Measurements from ENCODE around the gene MYCBP.
"Not testable (repeated sequence)": the region's sequence is repeated elsewhere in the genome, so short reads cannot be mapped to it uniquely, and the experiment has no call there.

Gene MYCBP

DNA sequence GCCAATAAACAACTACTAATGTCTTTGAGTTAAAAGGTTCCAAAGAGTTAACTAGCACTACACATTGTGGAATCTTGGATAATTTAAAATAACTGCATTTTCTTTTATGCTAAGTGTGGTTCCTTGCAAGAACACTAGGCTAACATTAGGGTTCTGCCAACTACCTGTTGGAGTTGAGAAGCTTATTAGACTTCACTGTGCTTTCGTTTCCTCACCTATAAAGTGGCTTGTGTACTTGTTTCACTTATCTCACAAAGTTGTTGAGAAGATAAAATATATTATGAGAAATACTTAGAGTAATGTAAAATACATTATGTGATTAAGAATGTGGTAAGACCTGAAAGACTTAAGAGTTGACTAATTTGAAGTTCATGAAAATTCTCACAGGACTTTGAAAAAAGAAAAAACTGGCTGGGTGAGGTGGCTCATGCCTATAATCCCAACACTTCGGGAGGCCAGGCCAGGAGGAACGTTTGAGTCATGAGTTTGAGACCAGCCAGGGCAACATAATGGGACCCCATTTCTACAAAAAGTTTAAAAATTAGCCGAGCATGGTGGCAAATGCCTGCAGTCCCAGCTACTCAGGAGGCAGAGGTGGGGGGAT is 7.9 kb downstream of the MYCBP start:
- DNase-seq: no peak

GRCh38 chr1:38860454-38860795 is 12.7 kb downstream of the MYCBP start:
- DNase-seq: no peak

- peak; percentile 95 for DNase-seq
These were observed 13.3 kb downstream of the MYCBP start, which contains the start of gene RRAGC for GRCh38 chr1:38859561-38860453. Gene RRAGC, minus strand, starts transcription at chr1:38859772. Its CDS starts 126 bp downstream, at chr1:38859646.

GRCh38 chr1:38858833-38859560 is 14.2 kb downstream of the MYCBP start:
- DNase-seq: no peak

GRCh38 chr1:38852780-38853179 is 20.4 kb downstream of the MYCBP start:
- no peak for DNase-seq

DNA sequence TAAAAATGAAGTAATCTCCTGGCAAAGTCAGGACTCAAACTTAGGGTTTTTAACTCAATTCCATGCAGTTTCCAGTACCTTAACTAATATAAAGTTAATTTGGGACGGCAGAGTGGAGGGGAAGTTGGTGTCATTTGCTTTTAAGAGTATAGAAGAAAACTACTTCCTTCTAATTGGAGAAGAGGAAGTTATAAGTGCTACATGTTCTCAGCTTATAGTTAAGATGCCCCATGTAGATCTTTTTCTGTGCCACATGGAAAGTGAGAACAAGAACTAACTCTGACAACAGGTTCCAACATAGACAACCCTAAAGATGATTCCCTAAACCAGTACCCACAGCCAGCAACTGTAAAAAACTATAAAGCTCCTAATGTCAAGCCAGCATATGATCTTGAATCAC is 25.1 kb downstream of the MYCBP start:
- DNase-seq: no peak

DNA sequence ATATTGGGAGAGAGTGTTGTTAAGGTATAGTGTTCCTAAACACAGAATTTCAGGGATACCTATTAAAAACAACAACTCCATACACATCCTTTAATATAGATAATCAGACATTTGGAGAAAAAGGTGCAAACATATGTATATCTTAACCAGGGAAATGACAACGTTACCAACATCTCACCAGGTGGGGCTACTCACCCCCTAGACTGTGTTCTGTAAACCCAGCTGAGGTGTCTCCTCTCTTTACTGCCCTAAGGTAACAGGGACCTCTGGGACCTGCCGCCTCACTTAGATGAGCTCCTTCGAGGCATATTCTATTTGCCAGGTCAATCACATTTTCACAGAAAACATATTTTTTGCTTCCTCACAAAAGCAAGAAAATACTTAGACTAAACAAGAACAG is 26.9 kb downstream of the MYCBP start:
- DNase-seq: no peak

DNA sequence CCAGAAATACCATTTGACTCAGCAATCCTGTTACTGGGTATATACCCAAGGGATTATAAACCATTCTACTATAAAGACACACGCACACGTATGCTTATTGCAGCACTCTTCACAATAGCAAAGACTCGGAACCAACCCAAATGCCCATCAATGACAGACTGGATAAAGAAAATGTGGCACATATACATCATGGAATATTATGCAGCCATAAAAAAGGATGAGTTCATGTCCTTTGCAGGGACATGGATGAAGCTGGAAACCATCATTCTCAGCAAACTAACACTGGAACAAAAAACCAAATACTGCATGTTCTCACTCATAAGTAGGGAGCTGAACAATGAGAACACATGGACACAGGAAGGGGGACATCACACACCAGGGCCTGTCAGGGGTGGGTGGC is 28.1 kb downstream of the MYCBP start:
- DNase-seq: not testable (repeated sequence)

GRCh38 chr1:38840281-38840680 is 32.9 kb downstream of the MYCBP start:
- DNase-seq: no peak

DNA sequence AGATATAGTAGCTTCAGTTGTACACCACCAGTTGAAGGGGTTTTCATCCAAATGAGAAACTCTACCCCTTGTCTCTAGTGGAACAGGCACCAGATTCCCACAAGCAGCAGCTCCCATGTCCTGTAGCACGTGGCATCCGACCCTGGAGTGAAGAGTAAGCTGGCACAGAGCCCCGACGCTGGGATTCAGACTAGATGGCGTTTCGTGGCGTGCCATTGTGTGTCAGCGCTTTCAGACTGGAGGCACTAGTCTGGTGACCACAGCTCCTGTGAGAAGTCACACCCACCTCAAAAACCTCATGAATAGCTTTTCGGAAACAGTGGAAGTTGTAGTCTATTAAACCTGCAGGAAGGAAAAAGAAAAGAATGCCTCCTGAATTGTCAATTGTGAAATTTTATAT is 33.8 kb downstream of the MYCBP start:
- no peak for DNase-seq

DNA sequence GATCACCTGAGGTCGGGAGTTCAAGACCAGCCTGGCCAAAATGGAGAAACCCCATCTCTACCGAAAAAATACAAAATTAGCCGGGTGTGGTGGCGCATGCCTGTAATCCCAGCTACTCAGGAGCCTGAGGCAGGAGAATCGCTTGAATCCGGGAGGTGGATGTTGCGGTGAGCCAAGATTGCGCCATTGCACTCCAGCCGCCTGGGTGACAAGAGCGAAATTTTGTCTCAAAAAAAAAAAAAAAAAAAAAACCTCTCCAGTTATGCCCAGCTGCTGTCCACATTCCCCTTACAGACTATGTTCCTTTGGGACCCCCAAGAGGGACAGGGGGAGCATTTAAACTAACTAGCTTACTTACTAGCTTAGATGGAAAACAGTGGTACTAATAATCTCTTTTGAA is 36.8 kb downstream of the MYCBP start:
- not testable (repeated sequence) for DNase-seq

DNA sequence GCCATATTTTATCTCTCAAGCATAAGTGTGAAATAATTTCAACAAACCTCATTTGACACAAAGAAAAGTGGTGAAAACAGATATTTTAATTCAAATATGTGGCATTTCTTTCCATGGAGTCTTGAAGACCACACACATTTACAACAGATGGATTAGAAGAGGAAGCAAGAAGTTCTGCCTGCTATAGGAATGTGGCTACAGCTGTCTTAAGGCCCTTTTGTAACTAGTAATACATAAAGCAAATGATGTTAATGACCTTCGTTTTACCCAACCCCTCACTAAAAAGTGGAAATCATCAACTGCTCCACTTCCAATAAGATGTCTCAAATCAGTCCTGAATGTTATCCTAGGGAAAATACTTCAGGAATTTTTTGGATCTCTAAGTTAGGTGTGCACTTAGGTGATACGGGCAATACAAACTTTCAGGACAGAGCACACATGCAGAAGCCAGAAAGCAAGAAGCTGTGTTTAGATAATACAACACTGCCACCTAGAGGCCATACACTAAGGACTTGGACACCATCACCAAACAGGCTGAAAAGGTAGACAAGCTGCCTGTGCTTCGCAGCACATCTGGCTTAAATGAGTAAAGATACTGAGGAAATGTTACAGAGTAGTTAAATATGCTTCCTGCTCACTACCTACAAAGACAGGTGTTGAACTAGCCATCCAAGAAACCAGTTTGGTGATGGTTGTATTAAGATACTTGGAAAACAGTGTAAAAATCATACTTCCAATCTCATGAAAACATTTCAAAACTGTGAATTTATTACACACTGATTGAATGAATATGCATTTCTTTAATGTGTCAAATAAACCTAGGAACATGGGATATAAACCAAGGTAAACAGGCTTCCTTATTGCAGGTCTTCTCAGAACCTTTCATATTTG is 38.0 kb downstream of the MYCBP start:
- peak; percentile 56 for DNase-seq

GRCh38 chr1:38834221-38834782 is 38.8 kb downstream of the MYCBP start:
- no peak for DNase-seq

DNA sequence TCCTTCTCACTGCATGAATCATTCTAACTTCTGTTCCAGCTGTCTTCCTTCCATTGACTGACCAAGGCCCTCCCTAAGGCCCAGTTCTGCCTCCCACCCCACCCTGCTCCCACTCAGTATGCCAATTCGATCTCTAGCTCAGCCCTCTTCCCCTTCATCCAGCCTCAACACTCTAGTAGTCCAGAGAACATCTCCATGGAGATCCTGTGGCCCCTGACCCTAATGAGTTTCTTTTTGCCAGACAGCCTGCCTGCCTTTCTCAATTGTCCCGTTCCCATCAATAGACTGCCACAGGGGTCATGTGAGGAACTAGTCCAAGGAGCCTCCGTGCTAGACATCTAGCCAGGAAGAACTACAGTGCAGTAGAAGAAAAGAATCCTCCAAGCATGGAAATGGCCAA is 40.0 kb downstream of the MYCBP start:
- no peak for DNase-seq

DNA sequence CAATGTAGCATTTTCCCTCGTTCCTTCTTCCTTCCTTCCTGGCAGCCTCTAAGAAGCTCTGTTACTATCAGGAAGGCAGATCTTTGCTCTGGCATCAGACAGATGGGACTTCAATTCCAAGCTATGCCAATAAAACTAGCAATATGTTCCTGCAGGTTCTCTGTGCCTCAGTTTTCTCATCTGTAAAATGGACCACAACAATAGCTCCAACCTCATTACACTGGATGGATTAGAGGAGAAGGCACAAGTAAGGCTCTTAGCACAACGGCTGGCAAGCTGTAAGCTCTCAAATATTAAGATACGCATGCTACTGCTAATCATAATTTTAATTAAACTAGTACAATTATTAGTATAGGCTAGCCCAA is 40.8 kb downstream of the MYCBP start:
- DNase-seq: no peak

GRCh38 chr1:38831731-38832369 is 41.3 kb downstream of the MYCBP start:
- DNase-seq: no peak

DNA sequence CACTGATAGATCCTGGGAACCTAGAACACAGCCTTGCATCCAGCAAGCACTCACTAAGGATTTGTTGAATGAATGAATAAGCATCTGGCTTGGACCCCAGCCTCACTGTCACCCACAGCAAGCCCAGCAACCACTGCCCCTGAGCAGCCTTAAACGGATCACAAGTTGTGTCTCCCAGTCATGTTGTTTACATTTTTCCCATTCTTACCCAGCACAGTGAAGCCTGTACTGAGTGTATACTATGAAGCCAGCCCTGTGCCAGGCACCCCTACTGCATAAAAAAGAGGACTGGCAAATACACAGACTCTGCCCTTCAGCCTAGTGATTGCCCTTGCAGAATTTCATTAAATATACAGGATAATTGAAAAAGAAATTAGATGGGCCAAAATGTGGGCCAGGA is 43.8 kb downstream of the MYCBP start:
- no peak for DNase-seq

- DNase-seq: no peak
These were observed 45.8 kb downstream of the MYCBP start for GRCh38 chr1:38827318-38827717.

DNA sequence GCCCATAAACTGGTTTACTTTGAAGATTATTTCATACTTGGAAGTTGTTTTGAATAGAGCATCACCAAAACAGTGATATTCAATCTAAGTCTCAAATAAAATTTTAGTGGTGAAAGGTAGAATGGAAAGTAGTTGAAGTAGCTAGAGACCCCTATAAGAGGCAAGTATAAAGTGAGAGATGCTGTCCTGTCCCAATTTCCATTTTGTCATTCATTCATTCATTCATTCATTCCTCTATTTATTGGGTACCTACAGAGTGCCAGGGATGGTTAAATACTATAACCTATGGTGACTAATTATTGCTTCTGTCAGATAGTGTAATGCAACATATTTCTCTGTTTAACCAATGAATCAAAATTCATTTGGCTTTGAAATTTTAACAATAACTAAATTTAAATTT is 46.3 kb downstream of the MYCBP start:
- no peak for DNase-seq

DNA sequence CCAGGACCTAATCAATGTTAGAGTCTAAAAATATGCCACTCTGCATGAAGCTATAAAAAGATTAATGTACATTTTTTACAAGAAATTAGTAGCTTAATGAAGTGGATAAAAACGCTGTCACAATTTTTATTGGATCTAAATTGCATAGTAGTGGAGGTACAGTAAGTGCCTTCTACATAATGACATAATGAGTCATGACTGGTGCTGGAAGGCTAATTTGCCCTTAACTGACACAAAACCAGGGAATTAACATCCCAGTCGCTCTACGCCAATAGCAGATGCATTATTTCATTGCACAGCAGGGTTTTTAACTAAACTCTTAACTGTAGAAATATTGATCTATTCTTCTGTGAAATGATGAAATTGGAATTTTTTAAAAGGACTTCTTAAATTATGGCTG is 46.9 kb downstream of the MYCBP start:
- no peak for DNase-seq

- no peak for DNase-seq
These were observed 52.3 kb downstream of the MYCBP start for GRCh38 chr1:38820860-38821259.

DNA sequence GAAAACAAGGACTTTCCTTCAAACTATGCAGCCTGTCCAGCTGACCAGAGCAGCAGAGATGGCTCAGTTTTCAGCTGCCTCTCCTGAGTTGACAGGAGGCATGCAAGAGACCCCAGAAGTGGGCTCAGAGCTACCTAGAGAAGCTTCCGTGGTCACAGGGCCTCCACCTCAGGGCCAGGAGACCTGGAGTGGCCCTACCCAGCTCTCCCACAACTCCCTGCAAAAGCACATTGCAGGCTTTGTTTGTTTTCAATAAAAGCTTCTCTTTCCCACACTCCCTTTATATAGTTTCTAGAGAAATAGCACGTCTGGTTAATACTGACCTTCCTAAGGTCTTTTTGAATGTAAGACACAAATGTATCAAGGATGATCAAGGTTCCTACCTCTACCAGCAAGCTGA is 53.6 kb downstream of the MYCBP start:
- DNase-seq: no peak

Data from NCI-H1048 (cell line).